Right ventricle myocardium inferior (tissue), 1 donor: ENCODE measurements around the gene RPS6KA2. TPM values are rescaled to one million over a fixed set of nuclear protein-coding genes. Genes with fewer than 3 reads are reported as not detected.

ENCODE experiments used
- ATAC-seq: fragments of 200-7000 bp; cut with Tn5 transposase; one replicate; pipeline ENCODE4 v1.9.1; 2020; ENCODE audit warnings: mild to moderate bottlenecking, moderate library complexity
- DNase-seq: peaks from one replicate; pipeline ENCODE4 v3.0.0; 2021; ENCODE audit errors: missing footprints
- intact Hi-C: fragments of 100-400 bp; cut with DNase I; formaldehyde crosslinking; loops from one replicate; pipeline ENCODE4 v1.11.0; 2022
- total RNA-seq: library from RNA; stranded (reverse); fragmentation: NEBNext Ultra II Directional; extraction: Animal tissue kit (Norgen Biotek cat#: 25700); gene quantifications from one replicate; pipeline ENCODE4 v1.2.1, GENCODE V29; 2021
- donor health status: DM: no; HTN: yes; CAD: no; lungs with severe emphysema.

RPS6KA2 gene
- total RNA-seq, 1 donor from 2014 or later, result 55.5 TPM

DNA sequence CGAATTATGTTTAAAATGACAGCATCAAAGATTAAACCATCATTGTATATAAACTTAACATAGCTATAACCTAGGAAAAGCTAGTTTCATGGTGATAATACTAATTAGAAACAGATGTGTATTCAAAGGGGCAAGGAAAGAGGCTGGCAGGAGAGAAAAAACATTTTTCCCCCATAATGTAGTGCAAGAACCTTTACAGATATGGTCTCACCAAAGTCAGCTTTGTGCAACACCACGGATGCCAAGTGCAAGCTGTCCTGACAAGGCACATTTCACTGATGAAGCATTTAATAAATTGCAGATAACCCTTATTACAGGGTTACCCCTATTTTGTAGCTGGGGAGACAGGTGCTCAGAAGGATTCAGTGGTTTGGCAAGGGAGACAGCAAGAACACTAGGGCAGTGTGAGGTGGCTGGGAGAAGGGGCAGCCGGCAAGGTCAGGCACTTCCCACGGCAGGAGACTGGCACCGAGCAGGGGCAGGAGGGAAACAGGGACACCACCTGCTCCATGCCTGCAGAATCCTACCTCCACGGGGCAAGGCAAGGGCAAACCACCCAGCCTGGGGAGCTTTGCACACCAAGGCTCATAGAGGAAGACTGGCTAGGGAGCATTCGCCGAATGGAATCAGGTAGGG lies 6.5 kb downstream of the RPS6KA2 start:
- no peak for ATAC-seq
- DNase-seq, result no peak

DNA sequence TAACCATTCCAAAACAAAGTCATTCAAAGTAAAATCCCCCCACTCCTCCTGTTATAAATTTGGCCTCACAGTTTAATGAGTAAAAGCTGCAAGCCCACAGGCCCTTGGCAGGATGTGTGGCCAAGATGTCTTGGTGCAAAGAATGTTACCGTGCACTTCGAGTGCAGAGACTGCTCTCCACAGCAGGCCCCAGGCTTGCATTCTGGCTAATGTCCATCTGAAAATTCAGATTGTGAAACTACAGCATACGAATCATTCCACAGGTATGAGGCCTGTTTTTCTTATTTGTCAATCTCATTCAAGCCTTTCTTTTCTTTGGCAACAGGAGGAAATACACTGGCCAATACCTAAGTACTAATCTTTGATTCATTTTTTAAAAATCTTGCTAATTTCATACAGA lies 7.1 kb downstream of the RPS6KA2 start:
- ATAC-seq (peak; percentile 61), DNase-seq (no peak)
- intact Hi-C loops, result loop anchor here (10.0 kb wide), 1 partner anchor 335 kb away; the partner anchor contains the start of gene RNASET2

More for the DNA sequence above, 6.5 kb downstream of the RPS6KA2 start:
- intact Hi-C loops, result loop anchor here (10.0 kb wide), 1 partner anchor 334 kb away; the partner anchor contains the start of gene RNASET2

DNA sequence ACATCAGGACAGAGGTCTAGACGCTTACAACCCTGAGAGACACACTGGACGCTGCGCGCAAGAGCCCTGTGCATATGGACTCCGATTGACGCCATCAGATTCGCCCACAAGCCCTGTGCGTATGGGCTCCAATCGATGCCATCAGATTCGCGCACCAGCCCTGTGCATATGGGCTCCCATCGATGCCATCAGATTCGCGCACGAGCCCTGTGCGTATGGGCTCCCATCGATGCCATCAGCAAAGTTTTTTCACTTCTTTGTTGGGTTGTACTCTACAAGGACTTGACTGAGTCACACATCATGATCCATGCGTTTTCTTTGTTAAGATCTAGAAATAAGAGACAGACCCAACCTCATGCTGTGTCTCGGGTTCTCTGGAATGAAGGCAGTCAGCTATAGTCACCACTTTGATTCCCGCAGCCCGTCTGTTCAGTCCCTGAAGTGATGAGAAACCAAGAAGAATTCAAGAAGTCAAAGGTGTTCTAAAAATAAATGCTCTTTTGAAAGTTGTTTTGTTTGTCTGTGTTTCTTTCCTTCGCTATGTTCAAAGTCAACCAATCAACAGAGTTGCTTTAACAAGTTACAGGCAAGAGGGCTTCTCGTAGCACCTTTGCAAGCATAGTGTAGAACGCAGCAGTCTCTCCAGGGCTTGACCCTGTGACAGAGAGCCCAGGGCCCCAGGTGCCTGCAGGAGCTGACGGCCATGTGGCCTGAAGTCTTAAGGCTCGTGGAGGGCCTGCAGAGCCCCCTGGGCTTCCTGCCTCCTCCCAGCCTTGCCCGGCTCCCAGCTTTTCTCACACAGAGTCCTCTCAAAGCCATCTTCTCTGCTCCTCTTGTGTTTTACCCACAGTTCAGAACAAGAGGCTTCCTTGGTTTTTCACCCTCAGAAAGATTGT lies 7.9 kb downstream of the RPS6KA2 start:
- ATAC-seq (no peak), DNase-seq (no peak)
- intact Hi-C loops, result no loop called here

DNA sequence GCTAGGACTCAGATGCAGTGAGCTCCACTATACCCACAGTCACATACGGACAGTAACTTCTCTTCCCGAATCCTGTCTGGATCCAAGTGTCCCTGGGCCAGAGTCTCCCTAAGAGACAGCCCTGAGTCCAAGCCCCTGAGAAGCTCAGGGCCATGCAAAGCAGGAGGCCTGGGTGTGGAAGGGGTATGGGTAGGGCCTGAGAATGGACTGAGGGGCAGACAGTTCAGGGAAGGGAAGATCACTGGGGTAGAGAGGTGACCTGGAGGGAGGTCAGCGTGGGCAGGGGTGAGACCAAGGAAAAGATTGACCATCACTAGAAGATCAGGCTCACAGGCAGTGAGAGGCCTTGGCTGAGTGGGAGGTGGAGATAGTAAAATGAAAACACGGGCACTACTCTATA lies 8.8 kb downstream of the RPS6KA2 start:
- ATAC-seq (no peak), DNase-seq (no peak)
- intact Hi-C loops, result no loop called here

DNA sequence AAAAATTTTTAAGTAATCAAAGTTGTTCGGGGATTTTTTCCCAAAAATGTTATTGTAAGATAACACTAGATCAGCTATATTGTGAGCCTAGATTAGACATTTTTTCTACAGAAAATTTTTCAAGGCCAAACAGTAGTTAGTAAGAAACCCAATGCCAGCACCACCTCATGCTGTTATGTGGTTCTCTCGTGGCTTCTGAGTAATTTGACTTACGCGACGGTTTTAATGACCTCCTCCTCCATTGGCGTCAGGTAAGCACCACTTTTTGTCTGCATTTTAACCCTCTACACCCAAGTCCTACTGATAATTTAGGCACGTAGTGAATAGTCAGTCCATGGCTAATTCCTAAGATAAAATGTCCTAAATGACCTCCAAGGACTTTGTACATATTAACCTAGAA lies 9.7 kb downstream of the RPS6KA2 start:
- intact Hi-C loops, result no loop called here
- ATAC-seq (no peak), DNase-seq (no peak)

DNA sequence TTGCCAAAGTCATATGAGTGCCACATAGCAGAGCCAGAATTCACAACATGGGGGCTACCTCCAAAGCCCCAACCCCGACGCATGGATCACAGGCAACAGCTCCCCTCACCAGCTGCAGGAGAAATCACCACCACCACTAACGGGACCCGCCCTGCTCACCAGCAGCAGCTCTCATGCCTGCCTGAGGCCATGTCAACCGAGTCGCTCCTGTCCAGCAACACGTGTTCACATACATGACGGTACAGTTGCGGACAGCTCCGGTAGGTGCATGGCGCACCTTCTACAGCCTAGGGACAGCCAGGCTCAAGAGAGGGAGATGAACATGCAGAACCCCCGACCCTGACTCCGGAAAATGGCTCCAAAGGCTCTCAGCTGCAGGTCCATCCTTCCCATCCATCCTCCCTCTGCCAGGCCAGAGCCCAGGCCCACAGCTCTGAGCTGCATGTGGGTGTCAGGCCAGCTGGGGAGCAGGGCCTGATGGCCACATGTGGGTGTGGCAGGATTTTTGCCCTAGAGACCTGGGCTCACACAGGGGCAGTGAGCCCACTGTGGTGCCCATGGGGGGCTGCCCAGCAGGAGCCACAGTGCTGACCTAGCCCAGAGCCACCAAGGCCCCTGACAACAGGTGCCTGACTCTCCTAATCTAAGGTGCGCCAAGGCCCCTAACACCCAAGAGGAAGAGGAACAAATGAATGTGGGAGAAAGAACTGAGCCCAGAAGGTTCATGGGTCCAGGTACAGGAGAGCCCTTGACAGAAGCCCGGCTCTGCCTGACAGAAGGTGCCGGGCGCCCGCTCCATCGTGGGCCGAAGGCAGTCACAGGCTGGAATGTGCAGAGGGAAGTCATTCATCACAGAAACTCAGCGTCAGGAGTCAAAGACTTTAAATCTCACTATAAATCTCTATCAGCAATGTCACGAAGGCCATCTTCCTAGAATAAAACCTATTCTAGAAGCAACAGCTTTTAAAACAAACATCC lies 10.5 kb downstream of the RPS6KA2 start:
- intact Hi-C loops, result no loop called here
- ATAC-seq (no peak), DNase-seq (no peak)

- DNase-seq (no peak), ATAC-seq (peak; percentile 56)
- intact Hi-C loops, result no loop called here
Observed at GRCh38 chr6:166615059-166615770, 11.8 kb downstream of the RPS6KA2 start.

DNA sequence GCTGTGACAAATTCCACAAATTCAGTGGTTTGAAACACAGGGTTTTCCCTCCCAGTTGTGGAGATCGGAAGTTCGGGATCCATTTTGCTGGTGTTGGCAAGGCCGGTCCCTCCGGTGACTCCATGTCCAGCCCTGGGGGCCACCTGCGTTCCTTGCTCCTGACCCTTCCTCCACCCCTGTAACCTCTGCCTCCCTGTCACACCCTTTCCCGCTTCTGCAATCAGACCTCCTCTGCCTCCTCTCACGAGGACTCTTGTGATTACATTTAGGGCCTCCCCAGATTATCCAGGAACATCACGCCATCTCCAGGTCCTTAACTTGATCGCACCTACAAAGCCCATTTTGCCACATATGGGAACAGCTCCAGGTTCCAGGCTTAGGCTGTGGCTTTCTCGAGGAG lies 12.5 kb downstream of the RPS6KA2 start:
- ATAC-seq, result no peak
- DNase-seq, result no peak
- intact Hi-C loops, result no loop called here

GRCh38 chr6:166614171-166614583 lies 12.9 kb downstream of the RPS6KA2 start:
- no peak for ATAC-seq
- DNase-seq, result no peak
- intact Hi-C loops, result no loop called here

DNA sequence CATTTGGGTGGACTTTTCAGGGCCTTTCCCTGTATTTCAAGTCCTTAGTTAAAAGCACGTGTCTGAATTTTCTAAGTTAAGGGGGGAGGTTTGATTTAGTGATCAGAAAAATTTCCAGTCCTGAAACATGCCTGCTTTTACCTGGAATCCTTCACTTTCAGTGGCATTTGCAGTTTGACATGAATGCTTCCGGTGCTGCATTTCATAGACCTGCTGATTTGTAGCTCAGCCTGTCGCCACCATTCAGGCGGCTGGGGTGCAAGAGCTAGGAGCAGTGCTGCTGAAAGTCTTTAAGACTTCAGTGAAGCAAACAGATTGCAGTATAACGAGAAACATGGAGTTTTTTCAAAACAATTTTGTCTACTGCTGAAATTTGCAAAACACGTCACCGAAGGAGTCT lies 14.0 kb downstream of the RPS6KA2 start:
- ATAC-seq (no peak), DNase-seq (no peak)
- intact Hi-C loops, result no loop called here

DNA sequence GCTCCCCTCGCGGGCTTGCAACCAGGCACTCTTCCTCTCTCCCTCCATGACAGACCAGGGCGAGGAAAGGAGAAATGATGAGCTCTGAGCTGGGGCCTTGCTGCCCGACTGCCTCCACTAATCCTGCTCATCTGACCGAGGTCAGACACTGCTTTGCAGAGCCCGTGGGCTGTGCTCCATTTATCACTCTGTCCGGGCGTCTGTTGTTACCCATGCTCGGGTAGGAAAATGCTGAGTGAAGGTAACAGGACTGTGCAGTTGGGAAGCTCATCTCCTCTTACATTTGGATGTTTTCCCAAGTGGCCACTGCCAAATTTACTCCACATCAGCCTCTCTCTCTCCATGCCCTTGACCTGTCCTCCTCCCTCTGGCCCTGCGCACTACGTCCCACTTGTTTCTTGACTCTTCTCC lies 14.6 kb downstream of the RPS6KA2 start:
- intact Hi-C loops, result no loop called here
- ATAC-seq (peak; percentile 77), DNase-seq (no peak)

DNA sequence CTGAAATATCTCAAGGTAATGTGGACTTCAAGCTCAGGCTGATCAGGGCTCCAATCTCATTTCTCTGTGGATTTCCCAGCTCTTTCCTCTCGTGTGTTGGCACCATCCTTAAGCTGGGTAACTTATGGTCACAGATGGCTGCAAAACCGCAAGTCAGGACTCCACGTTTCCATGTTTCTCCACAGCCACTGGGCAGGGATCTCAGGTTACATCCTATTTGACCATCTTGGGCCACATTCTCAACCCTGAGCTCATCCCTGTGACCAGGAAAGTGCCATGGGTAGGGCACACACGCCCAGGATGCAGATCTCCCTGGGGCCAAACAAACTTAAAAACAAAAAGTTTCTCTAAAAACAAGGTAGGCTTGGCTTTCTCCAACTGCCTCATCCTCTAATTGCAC lies 15.4 kb downstream of the RPS6KA2 start:
- intact Hi-C loops, result no loop called here
- DNase-seq (no peak), ATAC-seq (no peak)

GRCh38 chr6:166610069-166610468 lies 17.0 kb downstream of the RPS6KA2 start:
- intact Hi-C loops, result no loop called here
- ATAC-seq (no peak), DNase-seq (no peak)

GRCh38 chr6:166608774-166609173 lies 18.3 kb downstream of the RPS6KA2 start:
- no peak for DNase-seq
- ATAC-seq, result no peak
- intact Hi-C loops, result no loop called here

- intact Hi-C loops, result no loop called here
- ATAC-seq, result no peak
Observed at GRCh38 chr6:166605752-166606151, 21.3 kb downstream of the RPS6KA2 start.

DNA sequence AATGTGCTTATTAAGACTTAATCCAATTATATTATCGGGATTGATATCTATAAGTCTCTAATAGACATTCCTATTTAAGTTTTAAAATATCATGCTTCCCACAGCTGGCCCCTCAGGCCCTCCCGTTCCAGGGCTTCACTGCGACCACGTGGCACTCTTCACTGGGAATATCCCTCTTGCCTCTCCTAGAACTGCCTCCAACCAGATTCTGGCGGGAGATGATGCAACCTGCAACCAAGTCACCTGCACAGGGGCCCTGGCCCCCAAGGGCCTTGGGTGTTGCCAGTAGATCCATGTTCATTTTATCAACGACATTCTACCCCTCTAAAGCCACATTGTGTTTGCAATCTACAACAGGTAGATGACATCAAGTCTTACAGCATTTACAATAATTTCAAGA lies 22.1 kb downstream of the RPS6KA2 start:
- ATAC-seq (no peak), DNase-seq (no peak)
- intact Hi-C loops, result no loop called here

More at GRCh38 chr6:166605752-166606151, 21.3 kb downstream of the RPS6KA2 start:
- no peak for DNase-seq

- no peak for DNase-seq
- ATAC-seq, result no peak
- intact Hi-C loops, result no loop called here
Observed at GRCh38 chr6:166604328-166604727, 22.7 kb downstream of the RPS6KA2 start.

GRCh38 chr6:166603043-166603690 lies 23.9 kb downstream of the RPS6KA2 start:
- intact Hi-C loops, result no loop called here
- no peak for ATAC-seq
- no peak for DNase-seq
